Thyroid gland (tissue), 4 donors: ENCODE measurements around the gene ART4.

Source experiments
- CTCF ChIP-seq, 6 experiments: fragments of 200-600 bp in 3 of 6; fragments of 450-650 bp in 3 of 6; sonication (generic) in 3 of 6; IDR thresholded peaks; one replicate each; pipeline ENCODE4 v1.5.1; 2016 to 2019; ENCODE audit warnings: antibody characterized with exemption in 6 of 6, mild to moderate bottlenecking in 2 of 6, inconsistent platforms in 1 of 6, moderate library complexity in 1 of 6
- POLR2A ChIP-seq, 2 donors: fragments of 450-650 bp; IDR thresholded peaks; one replicate each; pipeline ENCODE4 v1.6.1; 2017; ENCODE audit warnings: antibody characterized with exemption in 2 of 2, mild to moderate bottlenecking in 2 of 2, moderate library complexity in 1 of 2

- no peak for TF ChIP-seq CTCF (IDR thresholded peaks at IDR 0.05)
- no peak for TF ChIP-seq POLR2A (IDR thresholded peaks at IDR 0.05)
These were observed 25.7 kb upstream of the ART4 start for GRCh38 chr12:14868916-14869506.
